ENCODE data around the gene C5orf22. TPM values are rescaled to one million over a fixed set of nuclear protein-coding genes. Genes with fewer than 3 reads are reported as not detected.

The C5orf22 gene
- total RNA-seq = 21.1 and 32.4 TPM in 2 replicates

GRCh38 chr5:31531888-31532547 lies at the start of gene C5orf22, which contains the start of gene DROSHA:
Gene C5orf22, plus strand, starts transcription at chr5:31532301. Its CDS starts 92 bp downstream, at chr5:31532393.
Gene DROSHA, minus strand, starts transcription at chr5:31532093. Its CDS starts 3,034 bp downstream, at chr5:31529059.

Other genes starting within 250 kb of the C5orf22 start
- 60.9 and 104 TPM in 2 replicates for gene DROSHA, start 208 bp upstream of the C5orf22 start, total RNA-seq
- under 0.01 and 0.05 TPM in 2 replicates for gene PDZD2, start 106.8 kb downstream of the C5orf22 start, total RNA-seq

Measured in smooth muscle cell of the umbilical artery (primary cell).